OCI-LY7 (cell line): ENCODE measurements around the gene SOX9. TPM values are rescaled to one million over a fixed set of nuclear protein-coding genes. Genes with fewer than 3 reads are reported as not detected.

Source experiments
- BruUV-seq: library from RNA; stranded (reverse); fragments of 400-500 nt; replicated peaks from 2 replicates; lab custom pipeline; 2021; lab: Mats Ljungman, UMichigan
- CTCF ChIA-PET: fragments of 300-600 bp; sonication (Branson Sonifier 250); formaldehyde crosslinking; loops from one replicate; lab custom pipeline; 2022; ENCODE audit warnings: antibody characterized with exemption; ENCODE audit not compliant: unreplicated experiment; lab: Charles Lee
- POLR2A ChIA-PET: fragments of 300-600 bp; sonication (Branson Sonifier 250); formaldehyde crosslinking; loops from one replicate; lab custom pipeline; 2022; ENCODE audit warnings: antibody characterized with exemption; lab: Charles Lee
- DNase-seq: peaks from one replicate; pipeline ENCODE4 v3.0.0-alpha.2; 2015; ENCODE audit warnings: low spot score
- H2AFZ ChIP-seq: fragments of 200-600 bp; sonication (generic), shearing (Covaris generic); 2 replicates; pipeline ENCODE4 v1.6.1; 2014; ENCODE audit warnings: mild to moderate bottlenecking, antibody characterized with exemption, low read length, moderate library complexity
- H3K27ac ChIP-seq: fragments of 200-600 bp; sonication (generic); 2 replicates; pipeline ENCODE4 v1.5.1; 2014; ENCODE audit warnings: mixed run types, low read depth, mild to moderate bottlenecking, moderate library complexity, low read length, inconsistent platforms; ENCODE audit not compliant: poor library complexity, severe bottlenecking
- H3K36me3 ChIP-seq: fragments of 200-600 bp; sonication (generic); 2 replicates; pipeline ENCODE4 v1.6.1; 2014; ENCODE audit warnings: mild to moderate bottlenecking, antibody characterized with exemption, low read length, moderate library complexity, mixed read lengths; ENCODE audit not compliant: insufficient read depth
- H3K4me1 ChIP-seq: fragments of 200-600 bp; sonication (generic); 2 replicates; pipeline ENCODE4 v1.5.1; 2014; ENCODE audit warnings: mild to moderate bottlenecking, low read length; ENCODE audit not compliant: insufficient read depth, poor library complexity, severe bottlenecking
- H3K4me2 ChIP-seq: fragments of 200-600 bp; sonication (generic); 2 replicates; pipeline ENCODE4 v1.6.1; 2014; ENCODE audit warnings: mild to moderate bottlenecking, low read length
- H3K4me3 ChIP-seq: fragments of 200-600 bp; sonication (generic); 2 replicates; pipeline ENCODE4 v1.5.1; 2014; ENCODE audit warnings: mild to moderate bottlenecking, low read depth, low read length; ENCODE audit not compliant: poor library complexity, severe bottlenecking
- H3K79me2 ChIP-seq: fragments of 200-600 bp; sonication (generic); 2 replicates; pipeline ENCODE4 v1.6.1; 2016; ENCODE audit warnings: low read depth, mild to moderate bottlenecking, low read length, moderate library complexity, mixed read lengths; ENCODE audit not compliant: insufficient read depth
- H3K9me2 ChIP-seq: fragments of 200-600 bp; sonication (generic); 2 replicates; pipeline ENCODE4 v1.6.1; 2016; ENCODE audit warnings: mild to moderate bottlenecking, low read length, mixed read lengths; ENCODE audit not compliant: insufficient read depth
- H3K9me3 ChIP-seq: fragments of 200-600 bp; sonication (generic); 2 replicates; pipeline ENCODE4 v1.6.1; 2014; ENCODE audit warnings: mild to moderate bottlenecking, mixed run types, low read length, mixed read lengths
- H4K20me1 ChIP-seq: fragments of 200-600 bp; sonication (generic); 2 replicates; pipeline ENCODE4 v1.6.1; 2014; ENCODE audit warnings: mild to moderate bottlenecking, antibody characterized with exemption, low read length, moderate library complexity, mixed read lengths; ENCODE audit not compliant: insufficient read depth
- CTCF ChIP-seq: fragments of 200-600 bp; sonication (generic); conservative IDR thresholded peaks from 2 replicates; pipeline ENCODE4 v1.5.1; 2014; ENCODE audit warnings: mild to moderate bottlenecking, antibody characterized with exemption, low read length, moderate library complexity, mixed read lengths
- EZH2phosphoT487 ChIP-seq: fragments of 200-600 bp; sonication (generic); IDR thresholded peaks from 2 replicates; pipeline ENCODE4 v1.6.1; 2018; ENCODE audit warnings: low read depth, borderline replicate concordance, mild to moderate bottlenecking, mixed run types, antibody characterized with exemption, low read length, moderate library complexity, mixed read lengths
- intact Hi-C: fragments of 100-400 bp; cut with micrococcal nuclease; formaldehyde crosslinking; loops from one replicate; pipeline ENCODE4 v1.10.0; 2022; ENCODE audit not compliant: unreplicated experiment
- total RNA-seq, 2 experiments: library from RNA; depleted of rRNA in 1 of 2; stranded (reverse); fragments of >200 nt in 1 of 2; shearing (Covaris generic) in 1 of 2; gene quantifications; 2 replicates each; pipeline ENCODE4 v1.2.3, GENCODE V29; 2014 to 2022

Gene SOX9
- total RNA-seq, 2 experiments from 2014 or later, result not detected

- Histone ChIP-seq H2AFZ (no peak overlapping the region), H3K27ac (no peak overlapping the region), H3K9me2 (no peaks in the 10 kb centered on the region), H3K4me1 (no peaks in the 10 kb centered on the region), H3K36me3 (no peaks in the 10 kb centered on the region), H4K20me1 (no peaks in the 10 kb centered on the region), H3K79me2 (no peaks in the 10 kb centered on the region), H3K9me3 (no peaks in the 10 kb centered on the region), H3K4me3 (no peak overlapping the region), H3K4me2 (no peak overlapping the region)
- TF ChIP-seq CTCF (no peak), EZH2phosphoT487 (no peak)
- POLR2A ChIA-PET, result interaction anchor here (0.5 to 0.7 kb wide), 3 partner anchors 161 to 620 kb away, joined by 3 read pairs; no protein-coding TSS in a partner anchor
- intact Hi-C loops, result no loop called here
- no peak for DNase-seq
- BruUV-seq, result no TSS peak
- CTCF ChIA-PET, result no interaction called here
These were observed 52.8 kb downstream of the SOX9 start for GRCh38 chr17:72173499-72174116.

- intact Hi-C loops, result no loop called here
- Histone ChIP-seq H3K79me2 (no peaks in the 10 kb centered on the region), H3K4me3 (no peak overlapping the region), H3K27ac (no peak overlapping the region), H3K36me3 (no peaks in the 10 kb centered on the region), H2AFZ (no peak overlapping the region), H3K9me2 (no peaks in the 10 kb centered on the region), H3K4me1 (no peaks in the 10 kb centered on the region), H4K20me1 (no peaks in the 10 kb centered on the region), H3K9me3 (no peaks in the 10 kb centered on the region), H3K4me2 (no peak overlapping the region)
- BruUV-seq, result no TSS peak
- ChIA-PET CTCF (no interaction called here), POLR2A (interaction anchor here (0.6 to 0.7 kb wide), 3 partner anchors 15 to 825 kb away, joined by 4 read pairs; no protein-coding TSS in a partner anchor)
- no peak for DNase-seq
- TF ChIP-seq EZH2phosphoT487 (no peak), CTCF (no peak)
These were observed 54.4 kb downstream of the SOX9 start for GRCh38 chr17:72175263-72175662.
